HepG2 (cell line): ENCODE results near the gene BHLHE41. TPM values are rescaled to one million over a fixed set of nuclear protein-coding genes. Genes with fewer than 3 reads are reported as not detected.

ENCODE experiments used
- ARNT2 ChIP-seq: sonication (generic); formaldehyde crosslinking; IDR thresholded peaks from 2 replicates; pipeline ENCODE4 v1.8.0; 2022; ENCODE audit warnings: mild to moderate bottlenecking, low read depth, missing genetic modification reagents, moderate library complexity
- FOXK2 ChIP-seq: fragments of 450-650 bp; IDR thresholded peaks from 2 replicates; pipeline ENCODE4 v1.6.1; 2016
- HNRNPUL1 ChIP-seq: fragments of 200-400 bp; formaldehyde crosslinking; IDR thresholded peaks from 2 replicates; pipeline ENCODE4 v1.6.1; 2017; ENCODE audit warnings: low read depth, mild to moderate bottlenecking, low read length, moderate library complexity
- HOXA9 ChIP-seq: sonication (generic); formaldehyde crosslinking; IDR thresholded peaks from 2 replicates; pipeline ENCODE4 v1.8.1; 2022; ENCODE audit warnings: missing genetic modification reagents, mild to moderate bottlenecking, moderate library complexity, borderline replicate concordance
- IKZF4 ChIP-seq: sonication (generic); formaldehyde crosslinking; IDR thresholded peaks from 2 replicates; pipeline ENCODE4 v1.5.1; 2020; ENCODE audit warnings: borderline replicate concordance, mild to moderate bottlenecking, low read depth, missing genetic modification reagents; ENCODE audit errors: not compliant biosample characterization
- JDP2 ChIP-seq: sonication (generic); formaldehyde crosslinking; IDR thresholded peaks from 2 replicates; pipeline ENCODE4 v1.8.1; 2022; ENCODE audit warnings: missing genetic modification reagents, borderline replicate concordance
- JUND ChIP-seq: sonication (generic); formaldehyde crosslinking; IDR thresholded peaks from 2 replicates; pipeline ENCODE4 v1.8.0; 2022; ENCODE audit warnings: mild to moderate bottlenecking, missing genetic modification reagents
- KDM2A ChIP-seq: sonication (generic); formaldehyde crosslinking; IDR thresholded peaks from 2 replicates; pipeline ENCODE4 v1.4.0; 2020; ENCODE audit warnings: low read depth, missing genetic modification reagents, borderline replicate concordance
- MLX ChIP-seq: IDR thresholded peaks from 2 replicates; pipeline ENCODE4 v1.6.1; 2016
- NCOA1 ChIP-seq: sonication (generic); formaldehyde crosslinking; IDR thresholded peaks from 2 replicates; pipeline ENCODE4 v1.9.0; 2021; ENCODE audit warnings: missing genetic modification reagents
- NR1H2 ChIP-seq: sonication (generic); formaldehyde crosslinking; IDR thresholded peaks from 2 replicates; pipeline ENCODE4 v1.8.1; 2022; ENCODE audit warnings: low read depth, missing genetic modification reagents, borderline replicate concordance
- PAX8 ChIP-seq: sonication (generic); formaldehyde crosslinking; IDR thresholded peaks from 2 replicates; pipeline ENCODE4 v1.8.0; 2022; ENCODE audit warnings: mild to moderate bottlenecking, missing genetic modification reagents, borderline replicate concordance
- PLRG1 ChIP-seq: fragments of 450-650 bp; conservative IDR thresholded peaks from 2 replicates; pipeline ENCODE4 v1.6.1; 2016
- SRY ChIP-seq: sonication (generic); formaldehyde crosslinking; IDR thresholded peaks from 2 replicates; pipeline ENCODE4 v1.8.0; 2022; ENCODE audit warnings: mild to moderate bottlenecking, missing genetic modification reagents
- STAT5B ChIP-seq: sonication (generic); formaldehyde crosslinking; IDR thresholded peaks from 2 replicates; pipeline ENCODE4 v1.4.0; 2020; ENCODE audit warnings: missing genetic modification reagents
- U2AF2 ChIP-seq: fragments of 200-400 bp; formaldehyde crosslinking; IDR thresholded peaks from 2 replicates; pipeline ENCODE4 v1.6.1; 2017; ENCODE audit warnings: low read depth, mild to moderate bottlenecking, low read length
- ZBED4 ChIP-seq: sonication (generic); formaldehyde crosslinking; IDR thresholded peaks from 2 replicates; pipeline ENCODE4 v1.4.0; 2020; ENCODE audit warnings: missing genetic modification reagents, borderline replicate concordance
- ZNF205 ChIP-seq: IDR thresholded peaks from 2 replicates; pipeline ENCODE4 v1.6.1; 2018; ENCODE audit warnings: missing biosample characterization, missing genetic modification reagents
- ZNF232 ChIP-seq: sonication (generic); formaldehyde crosslinking; IDR thresholded peaks from 2 replicates; pipeline ENCODE4 v1.4.0; 2020; ENCODE audit warnings: missing genetic modification reagents, borderline replicate concordance
- ZNF331 ChIP-seq: sonication (generic); formaldehyde crosslinking; IDR thresholded peaks from 2 replicates; pipeline ENCODE4 v1.4.0; 2020; ENCODE audit warnings: missing genetic modification reagents
- ZNF441 ChIP-seq: sonication (generic); formaldehyde crosslinking; IDR thresholded peaks from 2 replicates; pipeline ENCODE4 v1.7.0; 2021; ENCODE audit warnings: missing genetic modification reagents, borderline replicate concordance
- ZNF547 ChIP-seq: sonication (generic); formaldehyde crosslinking; IDR thresholded peaks from 2 replicates; pipeline ENCODE4 v1.5.1; 2020; ENCODE audit warnings: mild to moderate bottlenecking, missing genetic modification reagents
- ZNF563 ChIP-seq: sonication (generic); formaldehyde crosslinking; IDR thresholded peaks from 2 replicates; pipeline ENCODE4 v1.8.0; 2022; ENCODE audit warnings: mild to moderate bottlenecking, moderate library complexity, missing genetic modification reagents
- polyA plus RNA-seq, 8 experiments: library from polyadenylated mRNA; depleted of rRNA in 3 of 8; stranded (reverse) in 7 of 8; unstranded in 1 of 8; fragments of >200 nt; fragmentation: Illumina TruSeq in 4 of 8; extraction: Trizol in 4 of 8; gene quantifications; 2 replicates each; pipeline versions ENCODE4 v1.2.1 to v1.2.3, GENCODE V29; 2011 to 2016; ENCODE audit warnings: low read depth in 4 of 8, missing spikeins in 1 of 8, mixed read lengths in 1 of 8; ENCODE audit not compliant: insufficient read depth in 1 of 8
- total RNA-seq, 5 experiments: library from RNA; depleted of rRNA; stranded (reverse); fragments of >200 nt; fragmentation: Illumina TruSeq; extraction: Trizol; gene quantifications; 2 replicates each; pipeline ENCODE4 v1.2.3, GENCODE V29; 2016; ENCODE audit warnings: low read depth in 1 of 5
- TF ChIP-seq, protein P1 (sequence below): IDR thresholded peaks from 2 replicates; pipeline ENCODE4 v1.6.1; 2016; ENCODE audit warnings: missing compliant biosample characterization, missing genetic modification reagents, borderline replicate concordance

The BHLHE41 gene
- total and polyA plus RNA-seq, 2 of the 13 experiments (the other 11 are each of a cell fraction or from before 2014, with no cell fraction given): 0.03 TPM; not detected in 1

DNA sequence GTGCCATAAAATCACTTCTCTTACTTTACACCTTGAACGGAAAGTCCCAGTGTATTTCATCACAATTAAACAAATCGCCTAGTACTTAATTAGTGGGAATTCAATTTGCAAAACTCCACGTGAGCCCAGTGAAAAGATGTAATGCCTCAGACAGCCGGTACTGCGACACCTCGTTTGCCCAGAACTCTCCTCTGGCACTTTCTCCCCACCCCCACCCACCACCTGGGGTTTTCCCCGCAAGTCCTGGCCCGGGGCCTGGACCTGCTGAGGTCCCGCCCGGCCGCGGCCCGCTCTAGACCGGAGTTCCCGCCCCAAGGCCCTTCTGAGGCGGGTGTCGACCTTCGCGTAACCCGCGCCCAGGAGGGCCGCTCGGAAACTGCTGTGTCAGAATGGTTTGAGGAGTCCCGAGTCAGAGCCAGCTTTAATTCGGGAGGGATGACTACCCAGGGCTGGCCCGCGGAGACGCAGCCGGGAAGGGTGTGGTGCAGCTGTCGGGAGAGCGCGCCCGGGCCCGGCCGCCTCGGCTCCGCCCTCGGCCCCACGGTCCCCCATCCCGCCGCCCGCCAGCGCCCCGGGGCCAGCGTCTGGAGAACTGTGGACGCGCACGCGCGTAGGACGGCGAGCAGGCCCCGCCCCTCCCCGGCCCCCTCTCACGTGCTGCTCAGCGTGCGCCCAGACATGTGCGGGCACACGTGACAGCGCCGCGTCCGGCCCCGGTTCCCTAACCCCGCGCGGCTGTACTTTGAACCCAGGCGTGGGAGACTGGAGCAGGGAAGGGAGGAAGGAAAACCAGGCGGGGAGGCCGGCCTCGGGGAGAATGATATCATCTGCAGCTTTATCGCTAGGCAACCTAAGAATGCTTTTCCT, 10.8 kb downstream of the BHLHE41 start (continued):
- TF ChIP-seq FOXK2: no peak
- TF ChIP-seq HOXA9 (CRISPR knock-in tag): no peak
- peak; percentile 92 for TF ChIP-seq MLX (CRISPR knock-in tag)
- TF ChIP-seq, protein P1, sequence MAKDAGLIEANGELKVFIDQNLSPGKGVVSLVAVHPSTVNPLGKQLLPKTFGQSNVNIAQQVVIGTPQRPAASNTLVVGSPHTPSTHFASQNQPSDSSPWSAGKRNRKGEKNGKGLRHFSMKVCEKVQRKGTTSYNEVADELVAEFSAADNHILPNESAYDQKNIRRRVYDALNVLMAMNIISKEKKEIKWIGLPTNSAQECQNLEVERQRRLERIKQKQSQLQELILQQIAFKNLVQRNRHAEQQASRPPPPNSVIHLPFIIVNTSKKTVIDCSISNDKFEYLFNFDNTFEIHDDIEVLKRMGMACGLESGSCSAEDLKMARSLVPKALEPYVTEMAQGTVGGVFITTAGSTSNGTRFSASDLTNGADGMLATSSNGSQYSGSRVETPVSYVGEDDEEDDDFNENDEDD (CRISPR knock-in tag): peak; percentile 88; the same call in 1 of the 2 replicates
- peak; percentile 78; the same call in 1 of the 2 replicates for TF ChIP-seq PAX8 (CRISPR knock-in tag)
- TF ChIP-seq U2AF2: no peak
- TF ChIP-seq ZNF331 (CRISPR knock-in tag): peak; percentile 61
- TF ChIP-seq ZNF563 (CRISPR knock-in tag): peak; percentile 98
- no peak for TF ChIP-seq PLRG1
- TF ChIP-seq KDM2A (CRISPR knock-in tag): peak; percentile 80
- TF ChIP-seq ARNT2: peak; percentile 88
- TF ChIP-seq JUND (CRISPR knock-in tag): peak; percentile 67; the same call in 1 of the 2 replicates
- TF ChIP-seq SRY (CRISPR knock-in tag): peak; percentile 91
- peak; percentile 91 for TF ChIP-seq IKZF4 (CRISPR knock-in tag)
- TF ChIP-seq NR1H2 (CRISPR knock-in tag): peak; percentile 84; the same call in 1 of the 2 replicates
- TF ChIP-seq ZNF232 (CRISPR knock-in tag): peak; percentile 84; the same call in 1 of the 2 replicates
- no peak for TF ChIP-seq HNRNPUL1
- TF ChIP-seq JDP2 (CRISPR knock-in tag): no peak; the same call in 1 of the 2 replicates
- TF ChIP-seq ZBED4 (CRISPR knock-in tag): peak; percentile 17
- no peak for TF ChIP-seq NCOA1 (CRISPR knock-in tag)
- 0 out of 2 replicates have a peak, but pooled peaks have one; percentile 68 for TF ChIP-seq STAT5B (CRISPR knock-in tag)
- TF ChIP-seq ZNF441 (CRISPR knock-in tag): peak; percentile 59; the same call in 1 of the 2 replicates
- TF ChIP-seq ZNF547 (CRISPR knock-in tag): 0 out of 2 replicates have a peak, but pooled peaks have one; percentile 78
- TF ChIP-seq ZNF205: peak; percentile 57; the same call in 1 of the 2 replicates
